Amygdala (tissue), 56 donors: ENCODE data around the gene ZNF862.
"Not testable (repeated sequence)": the region's sequence is repeated elsewhere in the genome, so short reads cannot be mapped to it uniquely, and the experiment has no call there.

ENCODE experiments used
- DNase-seq, 56 donors: peaks; one replicate each; lab custom pipeline; 2025; lab: John Stamatoyannopoulos, UW

The ZNF862 gene

DNA sequence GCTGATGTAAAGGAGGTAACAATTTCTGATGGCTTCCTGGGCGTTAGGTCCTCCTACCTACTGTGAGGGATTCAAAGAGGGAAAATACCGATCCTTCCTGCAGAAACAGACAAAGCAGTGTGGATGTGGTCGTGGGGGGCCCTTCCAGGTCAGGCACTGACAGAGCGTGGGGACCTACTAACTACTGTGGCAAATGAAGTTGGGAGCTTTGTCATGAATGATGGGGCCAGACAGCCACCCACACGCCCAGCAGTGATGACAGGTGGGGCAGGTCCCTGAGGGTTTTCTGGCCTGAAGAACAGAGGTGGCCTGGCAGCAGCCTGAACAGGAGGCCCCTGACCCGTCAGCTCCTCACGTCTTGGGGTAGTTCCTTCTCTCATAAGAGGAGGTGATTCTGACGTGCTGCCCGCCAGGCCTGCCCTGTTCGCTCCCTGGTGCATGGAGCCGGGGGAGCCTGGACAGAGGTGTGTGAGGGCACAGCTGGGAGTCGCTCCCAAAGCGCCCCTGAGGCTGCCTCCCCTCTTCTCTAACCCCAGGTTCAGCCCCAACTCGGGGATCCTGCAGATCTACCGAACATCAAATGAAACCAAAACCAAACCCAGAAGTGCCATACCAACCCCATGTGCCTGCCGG is 39.8 kb downstream of the ZNF862 start:
- DNase-seq, result no peak

GRCh38 chr7:149878523-149878921 is 40.3 kb downstream of the ZNF862 start:
- no peak for DNase-seq

- no peak for DNase-seq
These were observed 41.1 kb downstream of the ZNF862 start for GRCh38 chr7:149879271-149879743.

- no peak for DNase-seq
These were observed 41.8 kb downstream of the ZNF862 start for GRCh38 chr7:149879766-149880637.

GRCh38 chr7:149880638-149881311 is 42.6 kb downstream of the ZNF862 start:
- peak in 49 of 56 donors; percentile 43 to 89 (median 69) for DNase-seq

GRCh38 chr7:149881328-149882247 is 43.4 kb downstream of the ZNF862 start:
- DNase-seq, result no peak

- peak in 32 of 56 donors; percentile 29 to 83 (median 60) for DNase-seq
These were observed 44.3 kb downstream of the ZNF862 start for GRCh38 chr7:149882248-149883047.

DNA sequence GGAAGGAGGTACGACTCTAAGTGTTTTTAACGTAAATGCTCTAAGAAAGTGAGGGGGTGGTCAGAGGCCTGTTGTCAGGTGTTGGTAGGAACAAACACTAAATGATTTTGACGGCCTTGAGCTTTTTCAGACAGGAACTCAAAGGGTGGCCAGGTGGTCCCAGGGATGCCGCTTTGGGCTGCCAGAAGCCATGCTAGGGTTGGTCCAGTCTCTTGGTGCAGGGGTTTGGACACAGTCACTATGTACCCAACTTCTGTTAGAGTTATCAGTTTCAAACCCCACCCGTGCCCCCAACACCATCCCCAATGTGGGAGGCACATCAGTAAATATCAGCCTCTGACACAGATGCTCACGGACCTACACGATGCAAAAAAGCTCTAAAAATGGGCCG is 44.9 kb downstream of the ZNF862 start:
- DNase-seq, result no peak

DNA sequence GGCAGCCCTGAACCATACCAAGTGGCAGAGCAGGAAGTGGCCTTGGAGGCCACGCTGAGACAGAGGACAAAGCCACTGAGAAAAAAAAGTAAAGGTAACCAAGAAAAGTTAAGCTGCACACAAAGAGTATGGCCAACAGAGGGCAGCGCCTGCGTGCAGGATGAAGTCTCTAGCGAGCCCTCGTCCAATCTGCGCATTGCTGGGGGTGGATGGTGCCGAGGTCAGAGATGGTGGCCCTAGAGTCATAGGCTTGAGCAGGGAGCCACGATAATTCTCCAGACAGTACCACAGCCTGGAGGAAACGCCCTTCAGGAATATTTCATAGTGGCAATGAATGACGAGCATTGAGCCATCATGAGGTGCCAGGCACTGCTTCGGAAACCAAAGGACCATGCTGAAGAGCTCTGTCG is 45.3 kb downstream of the ZNF862 start:
- peak in 39 of 56 donors; percentile 25 to 82 (median 58) for DNase-seq

DNA sequence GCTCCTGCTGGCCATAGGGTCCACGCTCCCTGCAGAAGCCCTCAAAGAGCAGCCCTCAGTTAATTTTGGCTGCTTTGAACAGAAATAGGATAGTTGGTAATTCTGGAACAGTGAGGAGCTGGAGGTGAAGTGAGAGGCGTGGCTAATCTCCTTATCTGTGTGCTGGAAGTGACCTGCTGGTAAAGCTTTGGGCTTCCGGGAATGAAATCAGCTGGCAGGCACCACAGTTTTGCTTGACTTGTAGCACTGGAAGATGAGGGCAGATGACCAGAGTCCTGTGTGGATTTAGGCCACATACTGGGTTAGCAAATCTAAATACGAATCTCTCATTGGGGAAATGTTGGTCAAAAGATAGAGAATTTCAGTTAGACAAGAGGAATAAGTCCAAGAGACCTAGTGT is 45.8 kb downstream of the ZNF862 start:
- no peak for DNase-seq

DNA sequence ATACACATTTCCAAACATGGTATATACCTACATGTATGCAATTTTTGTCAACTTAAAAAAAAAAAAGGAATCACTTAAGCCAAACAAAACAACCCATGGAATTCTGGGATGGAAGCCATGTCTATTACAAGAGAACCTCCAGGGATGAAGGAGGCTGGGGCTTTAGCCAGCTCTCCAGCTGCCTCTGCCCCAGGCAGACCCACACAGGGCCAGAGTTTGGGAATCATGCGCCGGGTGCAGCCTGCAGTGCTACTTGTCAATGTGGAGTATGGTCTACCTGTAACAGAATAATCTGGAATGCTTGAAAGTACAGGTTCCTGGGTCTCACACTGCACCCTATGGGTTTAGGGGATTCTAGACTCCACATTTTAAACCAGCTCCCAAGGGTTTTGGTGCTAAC is 46.4 kb downstream of the ZNF862 start:
- DNase-seq, result no peak

DNA sequence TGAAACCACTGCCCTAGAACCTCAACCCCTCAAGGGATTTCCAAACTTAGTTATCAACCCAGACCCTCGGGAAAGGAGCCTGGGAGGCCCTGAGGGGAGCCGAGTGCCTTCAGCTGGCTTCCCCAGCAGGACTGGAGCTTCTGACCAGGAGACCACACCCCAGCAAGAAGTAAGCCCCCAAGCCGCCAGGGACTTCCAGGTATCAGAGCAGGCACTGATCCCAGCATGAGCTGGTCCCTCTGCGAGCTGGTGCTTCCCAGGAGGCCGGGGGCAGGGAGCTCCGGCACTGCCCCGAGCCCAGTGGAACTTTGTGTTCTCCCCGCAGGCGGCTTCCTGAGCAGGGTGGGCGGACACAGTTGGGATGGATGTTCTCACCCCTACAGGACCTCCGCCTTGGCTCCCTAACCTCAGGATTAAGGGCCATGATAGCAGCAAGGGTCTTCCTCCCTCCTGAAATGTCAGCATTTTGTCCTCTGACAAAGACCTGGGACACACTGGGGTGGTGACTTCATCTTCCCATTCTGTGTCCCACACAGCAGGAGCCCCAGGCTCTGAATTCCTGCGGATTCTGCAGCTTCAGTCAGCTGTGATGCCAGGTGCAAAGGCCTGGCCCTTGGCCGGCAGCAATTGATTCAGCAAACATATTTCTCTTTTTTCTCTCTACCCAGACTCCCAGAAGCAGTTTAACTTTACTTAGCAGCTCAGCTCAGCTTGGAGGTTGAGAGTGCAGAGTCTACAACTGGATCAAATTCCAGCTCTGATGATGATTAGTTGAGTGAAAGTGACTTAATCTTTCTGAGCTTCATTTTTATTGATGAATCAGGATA is 47.2 kb downstream of the ZNF862 start:
- DNase-seq, result no peak

GRCh38 chr7:149886018-149886415 is 47.8 kb downstream of the ZNF862 start:
- DNase-seq, result no peak

- no peak for DNase-seq
These were observed 49.1 kb downstream of the ZNF862 start for GRCh38 chr7:149887311-149887710.

DNA sequence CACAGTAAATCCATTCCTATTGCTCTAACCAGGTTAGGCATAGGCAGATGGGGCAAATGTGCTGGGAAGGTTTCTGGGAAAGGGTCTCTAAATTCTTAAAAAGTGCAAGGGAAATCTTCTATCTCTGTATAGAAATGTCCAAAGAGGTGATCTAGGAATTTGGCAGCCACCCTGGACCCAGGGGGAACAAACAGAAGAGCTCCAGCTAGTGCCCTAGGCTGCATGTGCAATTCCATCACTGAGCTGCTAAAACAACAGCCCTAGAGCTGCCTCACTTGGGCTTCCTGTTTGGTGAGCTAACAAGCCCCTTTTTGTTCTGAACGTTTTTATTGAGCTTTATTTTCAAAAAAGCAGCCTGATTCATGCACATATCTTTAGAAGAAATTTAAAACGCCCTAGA is 52.5 kb downstream of the ZNF862 start:
- DNase-seq, result not testable (repeated sequence)

GRCh38 chr7:149894957-149895356 is 56.8 kb downstream of the ZNF862 start:
- DNase-seq, result not testable (repeated sequence)

- DNase-seq, result peak in 2 of 56 donors; percentile 30 to 31
These were observed 69.7 kb downstream of the ZNF862 start for GRCh38 chr7:149907776-149908376.

DNA sequence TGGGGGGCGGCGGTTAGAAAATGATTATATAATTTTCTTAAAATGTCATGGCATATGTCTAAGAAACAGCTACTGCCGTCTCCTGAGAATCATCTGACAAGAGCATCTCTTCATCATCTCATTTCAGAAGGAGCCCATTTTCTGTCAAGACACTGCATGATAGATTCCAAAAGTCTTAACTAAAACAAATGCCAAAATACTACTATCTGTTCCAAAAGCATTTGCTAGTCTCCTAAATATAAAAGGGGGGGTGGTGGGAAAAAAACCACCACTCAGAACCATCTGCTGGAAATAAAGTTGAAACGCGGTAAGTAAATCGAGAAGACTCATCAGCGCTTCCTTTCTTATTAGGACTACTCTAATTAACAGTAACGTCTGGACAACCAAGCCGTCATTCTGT is 72.0 kb downstream of the ZNF862 start:
- not testable (repeated sequence) for DNase-seq
